ENCODE results near the gene TK2. TPM values are rescaled to one million over a fixed set of nuclear protein-coding genes. Genes with fewer than 3 reads are reported as not detected.

The TK2 gene
- total RNA-seq, 1 donor from 2014 or later: 4.5 TPM

GRCh38 chr16:66480265-66481080 is 69.4 kb downstream of the TK2 start:
- peaks cover 7% of the 10 kb centered on the region for H3K4me1 Mint-ChIP-seq (ENCODE audit: low read depth, unreplicated experiment)
- peaks cover 6% of the 10 kb centered on the region for H3K27me3 Mint-ChIP-seq (ENCODE audit: unreplicated experiment)
- H3K9me3 Mint-ChIP-seq (ENCODE audit: unreplicated experiment): peaks cover 4% of the 10 kb centered on the region
- TF ChIP-seq, protein P1, sequence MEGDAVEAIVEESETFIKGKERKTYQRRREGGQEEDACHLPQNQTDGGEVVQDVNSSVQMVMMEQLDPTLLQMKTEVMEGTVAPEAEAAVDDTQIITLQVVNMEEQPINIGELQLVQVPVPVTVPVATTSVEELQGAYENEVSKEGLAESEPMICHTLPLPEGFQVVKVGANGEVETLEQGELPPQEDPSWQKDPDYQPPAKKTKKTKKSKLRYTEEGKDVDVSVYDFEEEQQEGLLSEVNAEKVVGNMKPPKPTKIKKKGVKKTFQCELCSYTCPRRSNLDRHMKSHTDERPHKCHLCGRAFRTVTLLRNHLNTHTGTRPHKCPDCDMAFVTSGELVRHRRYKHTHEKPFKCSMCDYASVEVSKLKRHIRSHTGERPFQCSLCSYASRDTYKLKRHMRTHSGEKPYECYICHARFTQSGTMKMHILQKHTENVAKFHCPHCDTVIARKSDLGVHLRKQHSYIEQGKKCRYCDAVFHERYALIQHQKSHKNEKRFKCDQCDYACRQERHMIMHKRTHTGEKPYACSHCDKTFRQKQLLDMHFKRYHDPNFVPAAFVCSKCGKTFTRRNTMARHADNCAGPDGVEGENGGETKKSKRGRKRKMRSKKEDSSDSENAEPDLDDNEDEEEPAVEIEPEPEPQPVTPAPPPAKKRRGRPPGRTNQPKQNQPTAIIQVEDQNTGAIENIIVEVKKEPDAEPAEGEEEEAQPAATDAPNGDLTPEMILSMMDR (IDR thresholded peaks at IDR 0.05; ENCODE audit: partially characterized antibody, unreplicated experiment): no peak
- no peak overlapping the region for H3K4me3 Mint-ChIP-seq (ENCODE audit: unreplicated experiment)
- no peak overlapping the region for H3K27ac Mint-ChIP-seq (ENCODE audit: unreplicated experiment)
- H3K36me3 Mint-ChIP-seq (ENCODE audit: unreplicated experiment): no peaks in the 10 kb centered on the region
- DNase-seq: no peak

DNA sequence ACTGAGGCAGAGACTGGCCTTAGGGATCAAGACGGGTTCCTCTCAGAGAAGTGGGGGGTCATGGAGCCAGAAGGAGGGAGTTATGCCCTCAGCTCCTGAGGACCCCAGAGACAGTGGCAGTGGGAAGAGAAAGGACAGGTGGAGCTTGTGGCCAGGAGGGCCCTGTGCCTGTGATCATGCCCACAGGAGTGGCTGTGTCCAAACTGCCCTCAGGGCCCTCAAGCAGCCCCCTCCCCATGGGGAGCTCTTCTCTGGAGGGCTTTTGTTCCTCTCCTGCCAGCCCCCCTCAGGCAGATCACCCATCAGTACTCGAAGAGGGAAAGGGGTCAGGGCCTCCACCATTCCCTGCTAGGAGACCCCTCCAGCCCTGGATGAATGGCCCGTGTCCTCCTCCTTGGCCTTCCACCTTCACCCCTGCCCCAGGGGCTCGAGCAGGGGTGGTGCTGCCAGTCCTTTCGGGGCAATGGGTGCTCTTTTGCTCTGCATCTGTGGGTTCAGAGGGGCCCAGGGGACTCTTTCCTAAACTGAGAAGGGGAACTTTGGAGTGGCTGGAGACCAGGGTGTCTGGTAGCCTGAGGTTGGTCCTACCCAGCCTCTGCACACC is 70.2 kb downstream of the TK2 start:
- Mint-ChIP-seq H3K27ac (ENCODE audit: unreplicated experiment) (no peak overlapping the region), H3K4me1 (ENCODE audit: low read depth, unreplicated experiment) (peaks cover 7% of the 10 kb centered on the region)
- DNase-seq: no peak

GRCh38 chr16:66478733-66479511 is 71.0 kb downstream of the TK2 start:
- H3K27me3 Mint-ChIP-seq (ENCODE audit: unreplicated experiment): peaks cover 9% of the 10 kb centered on the region
- H3K27ac Mint-ChIP-seq (ENCODE audit: unreplicated experiment): no peak overlapping the region
- peak; percentile 63 for DNase-seq
- no peaks in the 10 kb centered on the region for H3K36me3 Mint-ChIP-seq (ENCODE audit: unreplicated experiment)
- peaks cover 4% of the 10 kb centered on the region for H3K9me3 Mint-ChIP-seq (ENCODE audit: unreplicated experiment)
- TF ChIP-seq, protein P1 (IDR thresholded peaks at IDR 0.05; ENCODE audit: partially characterized antibody, unreplicated experiment): peak; percentile 49
- H3K4me3 Mint-ChIP-seq (ENCODE audit: unreplicated experiment): peak overlapping the region; percentile 47
- peaks cover 5% of the 10 kb centered on the region for H3K4me1 Mint-ChIP-seq (ENCODE audit: low read depth, unreplicated experiment)

More for the DNA sequence above, 70.2 kb downstream of the TK2 start:
- TF ChIP-seq, protein P1 (IDR thresholded peaks at IDR 0.05; ENCODE audit: partially characterized antibody, unreplicated experiment): no peak
- Mint-ChIP-seq H3K36me3 (ENCODE audit: unreplicated experiment) (no peaks in the 10 kb centered on the region), H3K27me3 (ENCODE audit: unreplicated experiment) (peaks cover 8% of the 10 kb centered on the region), H3K4me3 (ENCODE audit: unreplicated experiment) (no peak overlapping the region), H3K9me3 (ENCODE audit: unreplicated experiment) (peaks cover 4% of the 10 kb centered on the region)

GRCh38 chr16:66477028-66477515 is 72.8 kb downstream of the TK2 start:
- H3K4me1 Mint-ChIP-seq (ENCODE audit: low read depth, unreplicated experiment): peaks cover 2% of the 10 kb centered on the region
- no peak for DNase-seq
- no peak overlapping the region for H3K4me3 Mint-ChIP-seq (ENCODE audit: unreplicated experiment)
- no peaks in the 10 kb centered on the region for H3K36me3 Mint-ChIP-seq (ENCODE audit: unreplicated experiment)
- peaks cover 9% of the 10 kb centered on the region for H3K27me3 Mint-ChIP-seq (ENCODE audit: unreplicated experiment)
- no peak overlapping the region for H3K27ac Mint-ChIP-seq (ENCODE audit: unreplicated experiment)
- peaks cover 5% of the 10 kb centered on the region for H3K9me3 Mint-ChIP-seq (ENCODE audit: unreplicated experiment)
- TF ChIP-seq, protein P1 (IDR thresholded peaks at IDR 0.05; ENCODE audit: partially characterized antibody, unreplicated experiment): no peak
